ENCODE results near the gene STAC.

DNA sequence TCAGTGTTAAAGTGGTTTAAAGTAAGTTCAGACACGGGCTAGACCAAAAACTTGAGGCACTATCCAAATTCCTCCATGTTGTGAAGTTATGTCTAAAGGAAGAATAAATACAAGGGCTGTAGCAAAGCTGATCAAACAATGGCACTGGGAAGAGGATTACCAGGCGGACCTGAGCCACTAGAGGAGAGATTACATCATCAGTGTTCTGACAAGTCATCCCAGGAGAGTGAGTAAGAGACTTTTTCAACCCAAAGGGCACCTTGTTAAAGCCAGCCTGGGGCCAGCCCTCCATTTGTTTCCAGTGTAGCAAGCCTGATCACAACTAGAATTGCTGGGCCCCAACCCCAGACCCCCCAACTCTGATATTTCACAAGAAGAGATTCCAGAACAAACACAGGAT lies 217.1 kb downstream of the STAC start:
- TF ChIP-seq, protein P1, sequence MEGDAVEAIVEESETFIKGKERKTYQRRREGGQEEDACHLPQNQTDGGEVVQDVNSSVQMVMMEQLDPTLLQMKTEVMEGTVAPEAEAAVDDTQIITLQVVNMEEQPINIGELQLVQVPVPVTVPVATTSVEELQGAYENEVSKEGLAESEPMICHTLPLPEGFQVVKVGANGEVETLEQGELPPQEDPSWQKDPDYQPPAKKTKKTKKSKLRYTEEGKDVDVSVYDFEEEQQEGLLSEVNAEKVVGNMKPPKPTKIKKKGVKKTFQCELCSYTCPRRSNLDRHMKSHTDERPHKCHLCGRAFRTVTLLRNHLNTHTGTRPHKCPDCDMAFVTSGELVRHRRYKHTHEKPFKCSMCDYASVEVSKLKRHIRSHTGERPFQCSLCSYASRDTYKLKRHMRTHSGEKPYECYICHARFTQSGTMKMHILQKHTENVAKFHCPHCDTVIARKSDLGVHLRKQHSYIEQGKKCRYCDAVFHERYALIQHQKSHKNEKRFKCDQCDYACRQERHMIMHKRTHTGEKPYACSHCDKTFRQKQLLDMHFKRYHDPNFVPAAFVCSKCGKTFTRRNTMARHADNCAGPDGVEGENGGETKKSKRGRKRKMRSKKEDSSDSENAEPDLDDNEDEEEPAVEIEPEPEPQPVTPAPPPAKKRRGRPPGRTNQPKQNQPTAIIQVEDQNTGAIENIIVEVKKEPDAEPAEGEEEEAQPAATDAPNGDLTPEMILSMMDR (IDR thresholded peaks at IDR 0.05): no peak
- TF ChIP-seq POLR2A (IDR thresholded peaks at IDR 0.05): no peak
- TF ChIP-seq POLR2AphosphoS5 (IDR thresholded peaks at IDR 0.05): no peak

All from breast epithelium (tissue), 3 donors.